ENCODE measurements around the gene CYP26B1.
"Not testable (repeated sequence)": the region's sequence is repeated elsewhere in the genome, so short reads cannot be mapped to it uniquely, and the experiment has no call there.

CYP26B1 gene

DNA sequence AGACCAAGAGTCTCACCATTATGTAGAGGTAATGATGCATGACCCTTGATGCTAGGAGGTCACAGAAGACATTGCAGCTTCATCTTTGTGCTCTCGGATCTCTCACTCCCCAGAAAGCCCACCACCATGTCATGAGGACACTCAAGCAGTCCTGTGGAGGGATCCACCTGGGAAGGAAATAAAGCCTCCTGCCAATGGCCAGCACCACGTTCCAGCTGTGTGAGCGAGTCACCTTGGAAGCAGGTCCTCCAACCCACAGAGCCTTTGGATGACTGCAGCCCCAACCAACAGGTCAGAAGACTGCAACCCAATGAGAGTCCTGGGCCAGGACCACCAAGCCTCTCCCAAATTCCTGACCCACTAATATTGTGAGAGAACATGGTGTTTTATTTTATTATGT, 38.4 kb downstream of the CYP26B1 start:
- no peak for DNase-seq (ENCODE audit: low read depth in 3 of 3)

DNA sequence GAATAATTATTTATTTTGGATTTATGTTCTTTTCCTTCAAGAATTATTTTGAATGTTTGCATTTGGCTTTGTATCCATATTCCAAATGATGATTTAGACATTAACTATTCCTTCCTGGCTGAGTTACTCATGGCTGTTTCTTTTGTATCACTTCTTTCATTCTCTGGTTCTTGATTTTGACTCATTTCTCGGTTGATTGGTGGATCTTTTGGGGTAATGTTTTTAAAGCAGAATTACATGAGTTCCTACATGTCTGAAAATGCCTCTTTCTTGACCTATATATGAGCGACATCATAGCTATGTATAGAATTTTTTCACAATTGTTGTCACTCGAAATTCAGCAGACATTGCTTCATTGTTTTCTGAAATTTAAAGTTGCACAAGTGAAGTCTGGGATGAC, 39.5 kb downstream of the CYP26B1 start:
- DNase-seq (ENCODE audit: low read depth in 3 of 3) = no peak

DNA sequence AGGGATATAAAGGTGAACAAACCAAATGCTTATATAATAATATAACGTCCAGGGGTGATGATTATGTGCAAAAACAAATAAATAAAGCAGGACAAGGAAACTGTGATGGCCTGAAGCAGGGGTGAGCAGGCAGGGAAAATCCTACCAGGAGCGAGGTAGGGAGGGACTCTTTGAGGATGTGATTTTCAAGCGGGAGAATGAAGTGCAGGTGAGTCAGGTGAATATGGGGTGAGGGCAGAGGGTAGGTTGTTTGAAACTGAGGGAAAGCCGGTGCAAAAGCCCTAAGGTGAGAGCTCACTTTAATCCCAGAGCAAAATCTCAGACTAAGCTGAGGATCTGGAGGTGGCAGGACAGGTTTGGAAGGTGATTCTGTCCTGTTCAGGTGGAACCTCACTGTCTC, 40.7 kb downstream of the CYP26B1 start:
- no peak for DNase-seq (ENCODE audit: low read depth in 3 of 3)

DNA sequence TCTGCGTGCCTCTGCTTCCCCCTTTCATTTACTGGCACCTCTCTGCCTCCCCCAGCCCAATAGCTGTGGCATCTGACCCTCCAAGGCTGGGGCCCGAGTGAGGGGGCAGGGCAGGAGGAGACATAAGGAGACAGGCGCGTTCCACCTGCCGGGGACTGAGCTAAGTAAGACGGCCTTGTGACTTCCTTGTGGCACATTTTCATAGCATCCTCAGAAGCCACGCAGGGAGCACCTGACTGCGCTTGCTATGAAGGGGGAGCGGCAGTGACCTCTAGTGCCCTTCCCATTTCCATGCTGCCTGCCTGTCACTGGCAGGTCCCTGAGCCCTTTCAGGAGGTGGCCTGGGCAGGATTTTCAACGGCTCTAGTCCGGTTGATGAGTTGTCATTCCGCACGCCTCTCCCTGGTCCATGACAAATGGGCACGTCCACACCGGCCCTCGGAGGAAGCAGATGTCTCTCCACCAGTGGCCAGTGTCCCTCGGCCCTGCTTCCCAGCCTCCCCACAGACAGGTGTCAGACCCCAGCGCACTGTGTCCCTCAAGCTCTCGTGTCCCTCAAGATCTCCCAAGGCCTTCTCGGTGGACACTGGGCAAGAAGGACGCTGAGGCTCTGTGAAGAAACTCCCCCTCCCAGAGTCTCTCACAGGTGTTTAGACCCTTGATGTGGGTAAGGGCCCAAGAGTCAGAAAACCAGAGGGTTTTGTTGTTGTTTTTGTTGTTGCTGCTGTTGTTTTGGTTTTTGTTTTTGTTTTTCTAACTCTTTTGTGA, 42.7 kb downstream of the CYP26B1 start:
- DNase-seq (ENCODE audit: low read depth in 3 of 3) = no peak

DNA sequence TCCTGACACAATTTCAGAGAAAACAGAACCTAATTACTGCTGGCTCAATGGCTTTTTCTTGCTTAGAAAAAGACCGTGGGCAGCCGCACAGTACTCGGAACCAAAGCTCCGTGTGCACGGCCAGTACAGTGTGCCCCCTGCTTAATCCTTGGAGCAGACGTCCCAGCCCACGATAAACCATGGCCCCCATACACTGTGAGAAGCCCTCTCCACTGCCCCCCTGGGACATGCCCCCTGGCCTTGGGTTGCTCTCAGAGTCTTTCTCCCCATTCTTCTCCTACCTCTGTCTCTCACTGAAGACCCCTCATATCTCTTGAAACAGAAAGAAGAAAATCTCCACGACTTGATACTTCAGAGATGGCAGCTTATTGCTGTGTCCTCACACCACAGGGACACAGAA, 44.0 kb downstream of the CYP26B1 start:
- DNase-seq (ENCODE audit: low read depth in 3 of 3) = no peak

DNA sequence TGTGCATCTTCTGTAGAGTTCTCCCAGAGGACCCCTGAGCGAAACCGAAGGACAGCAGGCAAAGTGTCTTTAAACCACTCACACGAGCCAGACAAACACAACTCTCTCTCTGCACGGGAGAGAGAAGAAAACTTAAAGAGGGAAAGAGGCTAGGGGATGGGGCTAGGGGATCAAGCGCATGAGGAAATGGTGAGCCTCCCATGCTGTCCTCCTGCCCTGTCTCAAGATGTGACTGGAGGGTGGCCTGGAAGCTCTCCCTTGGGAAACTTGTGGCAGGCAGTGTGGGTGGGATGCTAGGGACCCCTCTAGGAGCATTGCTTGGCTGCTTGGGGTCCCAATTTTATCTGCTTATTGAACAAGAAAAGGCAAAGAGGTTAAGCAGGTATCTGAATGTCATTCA, 44.5 kb downstream of the CYP26B1 start:
- DNase-seq (ENCODE audit: low read depth in 3 of 3) = no peak

DNA sequence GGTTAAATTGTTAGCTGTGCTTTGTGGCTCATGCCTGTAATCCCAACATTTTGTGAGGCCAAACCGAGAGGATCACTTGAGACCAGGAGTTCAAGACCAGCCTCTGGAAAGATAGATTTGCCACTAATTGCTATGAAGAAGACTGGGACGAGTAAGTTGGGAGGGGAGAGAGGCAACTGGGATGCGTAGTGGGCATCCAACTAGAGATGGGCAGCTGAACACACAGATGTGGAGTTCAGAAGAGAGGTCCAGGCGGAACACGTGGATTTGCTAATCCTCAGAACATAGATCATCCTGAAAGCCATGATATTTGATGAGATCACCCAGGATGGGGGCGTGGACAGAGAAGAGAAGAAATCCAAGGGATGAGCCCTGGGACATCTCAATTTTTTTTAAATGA, 48.7 kb downstream of the CYP26B1 start:
- no peak for DNase-seq (ENCODE audit: low read depth in 3 of 3)

DNA sequence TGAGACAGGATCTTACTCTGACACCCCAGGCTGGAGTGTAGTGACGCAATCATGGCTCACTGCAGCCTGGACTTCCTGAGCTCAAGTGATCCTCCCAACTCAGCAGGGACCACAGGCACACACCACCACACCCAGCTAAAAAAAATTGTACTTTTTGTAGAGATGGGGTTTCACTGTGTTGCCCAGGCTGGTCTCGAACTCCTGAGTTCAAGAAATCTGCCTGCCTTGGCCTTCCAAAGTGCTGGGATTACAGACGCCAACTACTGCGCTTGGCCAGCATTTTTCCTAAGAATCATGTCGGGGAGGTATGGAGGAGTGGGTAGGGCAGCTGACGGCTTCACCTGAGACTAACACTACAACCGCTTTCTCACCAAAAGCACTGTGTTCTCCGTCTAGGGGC, 50.4 kb downstream of the CYP26B1 start:
- no peak for DNase-seq (ENCODE audit: low read depth in 3 of 3)

DNA sequence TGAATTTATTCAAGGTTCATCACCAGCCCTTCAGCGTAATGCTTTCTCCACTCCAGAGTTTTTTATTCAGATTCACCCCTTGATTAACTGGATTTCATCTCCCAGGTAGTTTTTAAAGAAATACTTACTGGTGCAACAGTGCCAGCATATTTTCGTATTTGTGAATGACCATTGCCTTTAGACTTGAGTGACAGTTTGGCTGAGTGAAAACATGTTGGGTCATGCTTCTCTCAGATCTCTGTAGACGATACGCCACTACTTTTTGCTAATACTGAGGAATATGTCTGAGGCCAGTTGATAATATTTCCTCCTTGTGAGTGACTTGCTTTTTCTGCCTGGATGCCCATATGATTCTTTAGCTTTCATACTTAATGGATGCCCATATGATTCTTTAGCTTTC, 51.5 kb downstream of the CYP26B1 start:
- no peak for DNase-seq (ENCODE audit: low read depth in 3 of 3)

DNA sequence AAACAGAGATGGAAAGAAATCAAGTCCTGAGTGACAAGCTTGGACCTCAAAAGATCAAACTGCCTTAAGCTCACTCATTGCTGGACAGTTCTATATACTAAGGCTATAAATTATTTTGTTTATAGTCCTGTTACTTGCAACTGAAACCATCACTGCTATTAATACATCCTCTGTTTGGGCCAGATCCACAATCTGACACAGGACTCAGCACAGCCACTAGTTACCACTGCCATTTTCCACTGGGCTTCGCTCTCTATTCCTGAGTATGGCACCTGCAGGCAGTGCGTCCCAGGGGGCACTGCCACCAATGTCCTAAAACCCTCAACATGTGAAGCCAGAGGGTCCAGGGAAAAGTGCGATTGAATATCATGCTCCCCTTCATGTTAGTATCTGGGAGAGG, 52.3 kb downstream of the CYP26B1 start:
- DNase-seq (ENCODE audit: low read depth in 3 of 3) = no peak

DNA sequence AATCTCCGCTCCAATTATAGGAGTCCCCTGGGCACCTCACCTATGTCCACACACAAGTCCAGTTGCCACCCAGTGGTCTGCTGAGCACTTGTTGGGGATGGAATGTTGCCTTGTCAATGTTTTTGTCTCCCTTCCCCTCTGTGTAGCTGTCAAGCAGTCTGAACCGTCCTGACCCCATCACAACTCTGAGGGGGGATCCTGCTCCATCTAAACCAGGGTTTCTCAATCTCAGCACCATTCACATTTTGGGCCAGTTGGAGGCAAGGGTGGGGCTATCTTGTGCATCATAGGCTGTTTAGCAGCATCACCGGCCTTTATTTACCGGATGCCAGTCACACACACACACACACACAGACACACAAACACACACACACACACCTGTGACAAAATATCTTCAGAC, 53.0 kb downstream of the CYP26B1 start:
- DNase-seq (ENCODE audit: low read depth in 3 of 3) = no peak

DNA sequence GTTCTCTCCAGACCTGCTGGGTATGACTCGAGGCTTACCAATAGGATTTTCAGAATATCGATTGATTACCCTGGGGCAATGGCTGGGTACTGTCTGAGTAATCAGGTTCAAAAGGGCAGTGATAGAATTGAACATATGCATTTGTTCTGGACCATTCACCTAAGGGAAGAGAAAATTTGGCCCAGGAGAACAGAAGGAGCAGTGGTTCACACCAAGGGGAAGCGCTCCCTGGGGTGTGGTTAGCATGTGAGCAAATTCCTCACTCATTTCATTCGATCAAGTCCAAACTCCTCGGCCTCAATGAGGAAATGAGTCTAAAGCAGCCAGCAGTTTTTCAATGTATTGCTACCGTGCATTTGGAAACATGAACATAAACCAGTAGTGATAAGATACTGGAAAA, 55.6 kb downstream of the CYP26B1 start:
- no peak for DNase-seq (ENCODE audit: low read depth in 3 of 3)

DNA sequence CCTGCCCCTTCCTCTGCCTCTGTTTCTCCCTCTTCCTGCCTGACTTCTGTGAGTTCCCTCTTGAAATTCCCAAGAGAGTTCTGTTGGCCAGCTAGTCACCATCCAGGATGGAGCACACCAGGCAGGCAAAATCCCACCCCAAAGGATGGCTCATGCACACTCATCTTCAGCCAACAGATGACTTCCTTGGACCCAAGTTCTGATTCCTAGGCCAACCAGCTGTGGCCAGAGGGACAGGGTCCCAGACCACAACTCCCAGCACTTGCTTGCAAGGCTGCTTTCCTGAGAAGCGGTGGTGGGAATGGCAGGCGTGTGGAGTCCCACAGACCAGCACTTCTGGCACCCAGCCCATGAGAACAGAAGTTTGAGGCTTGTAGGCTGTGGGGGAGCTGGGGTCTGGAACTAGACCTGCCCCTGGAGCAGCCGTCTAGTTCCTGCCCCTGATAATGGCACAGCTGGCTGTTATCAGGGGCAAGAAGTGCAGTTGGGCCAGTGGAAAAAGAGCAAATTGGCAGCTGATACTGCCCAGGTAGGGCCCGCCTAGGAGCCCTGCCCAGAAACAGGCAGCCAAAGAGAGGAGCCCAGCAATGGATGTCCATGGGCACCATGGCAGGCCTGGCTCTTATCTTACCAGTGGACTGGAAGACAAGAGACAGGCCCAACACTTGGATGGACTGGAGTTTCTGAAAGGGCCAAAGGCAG, 56.7 kb downstream of the CYP26B1 start:
- DNase-seq (ENCODE audit: low read depth in 3 of 3) = no peak

DNA sequence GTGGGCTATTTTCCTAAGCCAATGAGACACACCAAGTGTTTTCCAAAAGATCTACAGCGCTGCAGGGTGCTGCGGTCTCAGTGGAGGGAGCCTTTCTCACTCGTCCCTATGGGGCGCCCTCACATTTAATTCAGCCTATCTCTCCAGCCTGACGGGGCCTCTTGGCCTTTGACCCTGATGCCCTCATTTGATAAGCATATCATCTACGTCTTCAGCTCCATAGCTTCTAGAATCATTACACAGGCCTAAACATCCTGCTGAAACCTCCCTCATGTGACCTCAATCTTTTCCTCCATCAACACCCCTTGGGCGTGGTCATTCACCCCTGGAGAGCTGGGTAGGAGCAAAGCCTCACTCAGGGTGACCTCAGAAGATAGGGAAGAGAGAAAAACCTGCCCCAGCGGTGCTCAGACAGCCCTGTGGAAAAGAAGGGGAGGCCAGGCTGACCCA, 57.4 kb downstream of the CYP26B1 start:
- DNase-seq (ENCODE audit: low read depth in 3 of 3) = no peak

DNA sequence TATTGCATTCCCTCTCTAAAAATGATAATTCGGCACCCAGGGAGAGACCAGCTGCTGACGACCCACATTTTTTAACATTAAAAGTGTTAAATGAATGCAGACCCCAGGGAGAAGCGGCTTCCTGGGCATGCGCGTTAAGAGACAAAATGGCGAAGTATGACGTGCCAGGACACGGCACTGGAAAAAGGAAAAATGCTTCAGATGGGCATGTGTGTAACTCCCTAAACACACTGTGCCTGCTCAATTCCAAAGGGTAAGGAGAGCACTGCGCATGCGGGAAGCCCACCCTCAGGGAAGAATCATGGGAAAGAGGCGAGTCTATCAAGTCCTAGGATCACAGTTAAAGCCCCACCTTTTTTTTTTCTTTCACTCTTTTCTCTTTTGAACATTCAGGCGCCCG, 58.1 kb downstream of the CYP26B1 start:
- DNase-seq (ENCODE audit: low read depth in 3 of 3) = no peak

DNA sequence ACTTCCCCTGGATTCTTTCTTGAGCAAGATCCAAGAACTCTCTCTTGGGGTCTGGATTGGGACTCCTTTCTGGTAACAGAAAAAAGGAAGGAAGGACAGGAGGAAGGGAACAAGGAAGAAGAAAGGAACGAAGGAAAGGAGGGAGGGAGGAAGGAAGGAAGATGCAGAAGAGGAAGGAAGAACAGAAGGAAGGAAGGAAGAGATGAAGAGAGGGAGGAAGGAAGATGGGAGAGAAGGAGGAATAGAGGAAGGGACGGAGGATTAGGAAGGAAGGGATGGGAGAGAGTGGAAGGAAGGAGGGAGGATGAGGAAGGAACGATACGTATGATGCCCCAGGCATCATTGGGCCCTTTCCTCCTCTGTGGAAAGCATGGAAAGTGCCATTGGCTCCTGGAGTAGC, 58.6 kb downstream of the CYP26B1 start:
- no peak for DNase-seq (ENCODE audit: low read depth in 3 of 3)

DNA sequence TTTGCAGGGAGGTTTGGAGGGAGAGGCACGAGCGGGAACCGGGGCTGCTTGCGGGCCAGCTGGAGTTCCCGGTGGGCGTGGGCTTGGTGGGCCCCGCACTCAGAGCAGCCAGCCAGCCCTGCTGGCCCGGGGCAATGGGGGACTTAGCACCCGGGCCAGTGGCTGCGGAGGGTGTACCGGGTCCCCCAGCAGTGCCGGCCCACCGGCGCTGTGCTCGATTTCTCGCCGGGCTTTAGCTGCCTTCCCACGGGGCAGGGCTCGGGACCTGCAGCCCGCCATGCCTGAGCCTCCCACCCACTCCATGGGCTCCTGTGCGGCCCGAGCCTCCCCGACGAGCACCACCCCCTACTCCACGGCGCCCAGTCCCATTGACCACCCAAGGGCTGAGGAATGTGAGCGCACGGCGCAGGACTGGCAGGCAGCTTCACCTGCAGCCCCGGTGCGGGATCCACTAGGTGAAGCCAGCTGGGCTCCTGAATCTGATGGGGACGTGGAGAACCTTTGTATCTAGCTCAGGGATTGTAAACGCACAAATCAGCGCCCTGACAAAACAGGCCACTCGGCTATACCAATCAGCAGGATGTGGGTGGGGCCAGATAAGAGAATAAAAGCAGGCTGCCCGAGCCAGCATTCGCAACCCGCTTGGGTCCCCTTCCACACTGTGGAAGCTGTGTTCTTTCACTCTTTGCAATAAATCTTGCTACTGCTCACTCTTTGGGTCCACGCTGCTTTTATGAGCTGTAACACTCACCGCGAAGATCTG, 60.6 kb downstream of the CYP26B1 start:
- DNase-seq (ENCODE audit: low read depth in 3 of 3) = not testable (repeated sequence)

DNA sequence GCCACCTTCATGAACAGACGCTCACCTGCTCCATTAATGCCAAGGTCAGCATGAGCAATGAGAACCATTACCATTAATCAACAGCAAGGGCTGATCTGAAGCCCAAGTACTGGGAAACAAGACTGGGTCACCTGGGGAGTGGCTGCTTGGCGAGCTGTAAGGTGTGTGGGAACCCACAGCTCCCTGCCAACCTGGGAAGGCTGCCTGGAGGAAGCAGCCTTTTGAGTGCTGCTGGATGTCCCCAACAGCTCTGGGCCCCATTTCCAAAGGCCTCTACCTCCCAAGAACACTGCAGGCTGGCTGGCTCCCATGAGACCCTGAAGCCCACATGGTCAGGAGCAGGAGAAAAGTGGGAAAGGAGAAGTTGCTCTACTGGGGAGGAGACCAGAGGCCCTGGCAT, 62.1 kb downstream of the CYP26B1 start:
- DNase-seq (ENCODE audit: low read depth in 3 of 3) = no peak

DNA sequence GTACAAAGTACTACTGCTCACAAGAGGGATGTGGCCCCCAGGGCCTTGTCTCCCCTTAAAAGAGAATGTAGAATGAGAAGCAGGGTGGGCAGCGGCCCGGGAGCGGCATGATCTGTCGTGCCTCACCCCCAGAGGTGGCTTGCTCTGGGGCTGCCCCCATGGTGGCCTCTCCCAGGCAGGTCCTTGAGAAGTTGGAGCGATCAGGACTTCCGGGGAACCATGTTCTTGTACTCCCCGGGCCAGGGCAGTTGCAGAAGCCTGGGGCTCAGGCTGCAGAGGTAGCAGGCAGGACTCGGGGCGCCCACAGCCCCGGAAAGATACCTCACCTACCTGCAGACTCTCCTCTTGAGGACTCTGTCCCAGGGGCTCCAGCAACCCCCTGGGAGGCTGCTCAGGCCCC, 62.6 kb downstream of the CYP26B1 start:
- DNase-seq (ENCODE audit: low read depth in 3 of 3) = no peak

DNA sequence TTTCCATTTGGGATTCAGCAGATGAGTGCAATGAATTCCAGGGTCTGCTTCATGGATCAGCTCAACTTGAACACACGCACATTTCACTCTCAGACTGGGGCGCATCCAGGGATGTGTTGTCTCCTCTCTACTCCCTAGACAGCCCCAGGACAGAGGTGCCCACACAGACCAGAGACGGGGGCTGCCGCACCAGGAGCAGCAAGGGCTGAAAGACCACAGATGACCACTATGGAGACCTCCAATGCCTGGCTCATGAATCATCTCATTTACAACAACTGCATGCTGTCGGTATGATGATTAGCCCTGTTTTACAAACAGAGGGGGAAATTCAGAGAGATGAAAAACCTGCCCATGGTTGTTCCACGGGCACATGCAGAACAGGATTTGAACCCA, 63.1 kb downstream of the CYP26B1 start:
- no peak for DNase-seq (ENCODE audit: low read depth in 3 of 3)

DNA sequence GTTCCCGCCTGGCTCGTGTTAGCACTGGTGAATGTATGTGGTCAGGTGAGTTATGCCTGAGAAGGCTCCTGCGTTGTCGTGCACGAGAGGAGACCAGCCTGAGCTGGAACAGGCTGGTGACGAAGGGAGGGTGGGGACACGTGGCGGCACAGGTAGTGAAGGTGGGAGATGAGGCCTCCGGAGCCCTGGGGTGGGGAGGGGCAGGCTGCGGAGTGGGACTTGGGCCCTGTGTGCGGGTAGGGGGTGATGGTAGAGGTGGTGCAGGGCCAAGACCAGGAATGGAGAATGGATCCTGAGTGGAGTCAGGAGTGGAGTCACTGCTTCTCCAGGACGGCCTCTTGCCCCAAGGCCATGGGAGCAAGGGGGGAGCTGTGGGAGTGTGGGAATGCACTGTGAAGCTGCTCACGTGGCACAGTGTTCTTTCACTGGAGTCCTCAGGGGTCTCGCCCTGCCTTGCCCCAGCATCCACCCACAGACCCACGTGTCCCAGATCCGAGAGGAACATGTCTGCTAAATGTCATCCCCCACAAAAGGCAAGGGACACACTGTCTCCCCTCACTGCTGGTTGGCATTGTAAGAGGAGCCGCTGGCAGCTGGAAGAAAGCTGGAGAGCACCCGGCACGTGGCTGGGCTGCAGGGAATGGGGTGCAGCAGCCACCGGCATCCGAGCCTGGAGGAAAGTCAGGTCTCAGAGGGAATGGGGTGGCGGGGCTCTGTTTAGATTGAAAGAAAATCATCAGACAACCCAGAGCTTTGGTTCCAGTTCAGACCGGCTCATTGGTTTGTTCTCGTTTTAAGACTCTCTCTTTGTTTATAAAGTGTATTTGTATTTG, 63.7 kb downstream of the CYP26B1 start:
- DNase-seq (ENCODE audit: low read depth in 3 of 3) = no peak

DNA sequence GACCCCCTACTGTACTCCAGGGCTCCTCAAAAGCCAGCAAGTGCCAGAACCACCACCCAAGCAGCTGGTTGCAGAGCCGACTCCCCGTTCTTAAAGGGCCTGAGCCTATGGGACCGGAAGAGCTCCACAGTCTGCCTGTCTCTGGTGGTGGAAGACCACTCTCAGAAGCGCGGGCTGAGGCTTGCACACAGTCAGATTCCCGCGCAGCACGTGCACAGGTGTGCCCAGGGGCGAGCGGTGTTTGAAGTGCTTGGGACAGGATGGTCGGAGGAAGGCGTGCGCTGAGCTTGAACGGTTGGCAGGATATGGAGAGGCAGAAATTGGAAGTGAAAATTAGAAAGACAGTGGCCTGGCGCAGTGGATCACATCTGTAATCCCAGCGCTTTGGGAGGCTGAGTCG, 64.8 kb downstream of the CYP26B1 start:
- no peak for DNase-seq (ENCODE audit: low read depth in 3 of 3)

All from stimulated activated CD4-positive, alpha-beta T cell treated with anti-CD3 and anti-CD28 coated beads, TNF-alpha, amount 100 ng/mL, for 4 hours (primary cell).